Breast epithelium (tissue), 3 donors: Measurements from ENCODE around the gene UBXN11.

Experiments
- CTCF ChIP-seq, 3 donors: fragments of 450-650 bp; IDR thresholded peaks; one replicate each; pipeline ENCODE4 v1.5.1; 2016 to 2017; ENCODE audit warnings: antibody characterized with exemption in 3 of 3, mild to moderate bottlenecking in 3 of 3, moderate library complexity in 3 of 3
- POLR2A ChIP-seq: fragments of 450-650 bp; IDR thresholded peaks from one replicate; pipeline ENCODE4 v1.6.1; 2016; ENCODE audit warnings: antibody characterized with exemption, mild to moderate bottlenecking, moderate library complexity
- POLR2AphosphoS5 ChIP-seq, 3 donors: sonication (generic); formaldehyde crosslinking; IDR thresholded peaks; one replicate each; pipeline ENCODE4 v1.6.1; 2017; ENCODE audit warnings: antibody characterized with exemption in 3 of 3

- TF ChIP-seq CTCF (IDR thresholded peaks at IDR 0.05) = no peak
- TF ChIP-seq POLR2A = no peak
- TF ChIP-seq POLR2AphosphoS5 (IDR thresholded peaks at IDR 0.05) = no peak
Measured at GRCh38 chr1:26285366-26286063, 20.9 kb downstream of the UBXN11 start.
